ENCODE measurements around the gene CDC14A. TPM values are rescaled to one million over a fixed set of nuclear protein-coding genes. Genes with fewer than 3 reads are reported as not detected.

Gene CDC14A
- total RNA-seq, 1 donor from 2014 or later, result 25.5 TPM

DNA sequence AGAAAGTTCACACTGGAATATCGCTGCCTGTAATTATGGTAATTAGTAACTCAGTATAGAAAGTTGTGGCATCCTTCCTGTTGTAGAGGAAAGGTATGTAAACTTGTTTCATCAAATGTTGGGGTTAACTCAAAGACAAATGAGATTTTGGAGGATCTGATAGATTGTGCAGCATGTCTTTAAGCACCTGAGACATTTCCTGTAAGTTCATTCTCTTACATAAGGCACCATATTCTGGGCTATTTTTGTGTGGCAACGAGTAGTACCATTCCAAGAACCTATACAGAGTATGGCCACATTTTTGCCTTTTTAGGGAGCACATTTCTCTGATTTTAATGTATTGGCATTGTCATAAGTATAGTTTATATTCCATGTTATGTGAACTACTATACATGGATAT lies 88.8 kb downstream of the CDC14A start:
- intact Hi-C loops (cut with micrococcal nuclease), result loop anchor here (2.0 to 10.0 kb wide), 5 partner anchors 16 to 794 kb away; partner anchors contain the start of genes S1PR1, SASS6 and TRMT13

DNA sequence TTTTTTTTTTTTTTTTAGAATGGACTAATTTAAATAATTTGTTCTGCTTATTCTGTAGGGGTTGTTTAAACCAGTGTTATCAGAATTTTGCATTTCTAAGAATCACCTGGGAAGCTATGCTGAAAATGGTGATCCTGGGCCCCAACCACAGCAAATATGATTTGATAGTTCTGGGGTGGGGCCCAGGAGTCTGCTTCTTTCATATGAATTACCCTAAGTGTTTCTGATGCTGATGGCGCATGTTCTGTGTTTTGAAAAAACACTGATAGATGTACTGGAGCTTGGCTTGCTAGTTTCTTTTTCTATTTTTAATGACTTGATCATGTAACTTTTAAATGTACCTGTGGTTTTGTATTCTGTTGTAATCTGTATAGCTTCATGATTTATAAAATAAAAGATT lies 89.3 kb downstream of the CDC14A start:
- intact Hi-C loops (cut with micrococcal nuclease), result loop anchor here (2.0 to 10.0 kb wide), 5 partner anchors 17 to 793 kb away; partner anchors contain the start of genes S1PR1, SASS6 and TRMT13

DNA sequence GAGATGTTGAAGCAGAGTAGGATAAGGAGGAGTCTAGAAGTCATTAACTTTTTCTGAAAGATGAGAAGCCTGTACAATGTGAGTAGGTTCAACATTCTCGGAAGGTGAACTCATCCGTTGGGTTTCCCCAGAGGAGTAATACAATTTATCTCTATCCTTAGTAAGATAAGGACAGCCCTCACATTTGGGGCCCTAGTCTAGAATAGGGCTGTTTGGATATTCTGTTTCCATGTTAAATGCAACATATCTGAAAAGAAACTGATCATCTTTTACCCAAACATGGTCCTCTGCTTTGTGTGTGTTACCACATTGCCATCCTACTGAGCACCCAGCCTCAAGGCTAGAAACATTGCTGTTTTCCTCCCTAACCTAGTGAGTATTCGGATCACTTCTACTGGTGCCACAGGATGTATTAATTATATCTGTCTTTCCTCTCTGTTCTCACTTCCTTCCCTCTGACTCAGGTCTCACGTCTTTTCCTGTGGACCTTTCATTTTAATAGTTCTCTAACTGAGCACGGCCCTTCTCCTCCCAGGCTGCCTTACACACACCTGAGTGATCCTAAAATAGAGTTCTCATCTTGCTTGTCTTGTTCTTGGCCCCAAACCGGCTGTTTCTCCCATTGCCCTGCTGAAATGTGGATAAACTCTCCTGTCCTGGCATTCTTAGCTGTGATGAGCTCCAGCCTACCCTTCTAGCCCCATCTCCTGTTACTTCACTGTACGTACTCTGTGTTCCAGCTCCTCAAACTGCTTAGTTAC lies 91.7 kb downstream of the CDC14A start:
- intact Hi-C loops (cut with micrococcal nuclease), result loop anchor here (1.0 to 10.0 kb wide), 5 partner anchors 8 to 791 kb away; partner anchors contain the start of genes S1PR1, SASS6 and TRMT13

DNA sequence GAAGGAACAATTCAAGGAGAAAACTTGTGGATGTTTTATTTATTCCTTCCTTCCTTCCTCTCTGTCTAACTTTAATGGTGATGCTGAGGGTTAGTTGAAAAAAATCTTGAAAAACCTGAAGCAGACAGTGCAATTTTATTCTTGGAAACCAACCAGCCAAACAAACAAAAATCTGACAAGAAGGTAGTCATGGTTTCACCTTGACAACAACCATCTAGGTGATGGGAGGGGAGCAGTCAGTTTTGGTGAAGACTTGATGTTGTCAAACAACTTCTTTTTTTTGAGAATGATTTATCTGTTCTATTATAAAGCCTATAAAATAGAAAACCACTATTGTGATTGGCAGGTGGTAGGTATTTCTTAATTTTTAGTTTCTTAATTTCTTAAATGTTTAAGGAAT lies 93.3 kb downstream of the CDC14A start:
- intact Hi-C loops (cut with micrococcal nuclease), result loop anchor here (10.0 kb wide), 2 partner anchors 689 to 789 kb away; partner anchors contain the start of gene S1PR1

DNA sequence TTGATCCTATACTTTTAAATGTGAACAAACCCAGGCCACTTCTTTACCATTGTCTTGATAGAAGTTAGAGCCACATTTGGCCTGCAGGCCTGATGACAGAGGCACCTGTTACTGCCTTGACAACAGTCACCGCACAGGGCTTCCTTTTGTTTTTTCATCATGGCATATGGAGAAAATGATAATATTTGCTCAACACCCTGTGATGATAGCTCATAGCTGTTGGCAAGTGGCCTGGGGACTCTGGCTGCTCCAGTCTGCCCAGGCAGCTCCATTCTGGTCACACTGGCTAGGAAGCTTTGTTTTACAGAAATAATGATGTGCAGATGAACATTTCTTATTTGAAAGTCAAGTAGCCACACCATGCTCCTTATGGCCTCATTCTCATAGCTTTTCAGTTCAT lies 96.1 kb downstream of the CDC14A start:
- intact Hi-C loops (cut with micrococcal nuclease), result loop anchor here (10.0 kb wide), 2 partner anchors 686 to 786 kb away; partner anchors contain the start of gene S1PR1

DNA sequence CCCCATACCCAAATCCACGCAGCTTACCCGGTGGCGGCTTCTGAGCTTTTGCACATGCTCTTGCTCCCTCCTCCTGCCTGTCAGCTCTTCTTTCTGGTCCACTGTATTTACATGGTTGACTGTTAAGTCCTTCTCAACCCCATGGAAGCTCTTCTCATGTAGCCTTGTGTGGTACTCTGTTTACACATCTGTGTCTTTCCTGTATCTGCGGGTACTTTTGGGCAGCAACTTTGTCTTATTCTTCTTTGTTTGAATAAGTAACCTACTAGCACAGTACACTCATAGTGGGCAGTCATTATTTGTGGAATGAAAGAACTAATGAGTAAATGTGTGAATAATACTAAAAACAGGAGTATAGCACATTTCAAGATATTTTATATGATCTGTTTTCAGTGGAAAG lies 97.2 kb downstream of the CDC14A start:
- intact Hi-C loops (cut with micrococcal nuclease), result loop anchor here (10.0 kb wide), 2 partner anchors 685 to 785 kb away; partner anchors contain the start of gene S1PR1

DNA sequence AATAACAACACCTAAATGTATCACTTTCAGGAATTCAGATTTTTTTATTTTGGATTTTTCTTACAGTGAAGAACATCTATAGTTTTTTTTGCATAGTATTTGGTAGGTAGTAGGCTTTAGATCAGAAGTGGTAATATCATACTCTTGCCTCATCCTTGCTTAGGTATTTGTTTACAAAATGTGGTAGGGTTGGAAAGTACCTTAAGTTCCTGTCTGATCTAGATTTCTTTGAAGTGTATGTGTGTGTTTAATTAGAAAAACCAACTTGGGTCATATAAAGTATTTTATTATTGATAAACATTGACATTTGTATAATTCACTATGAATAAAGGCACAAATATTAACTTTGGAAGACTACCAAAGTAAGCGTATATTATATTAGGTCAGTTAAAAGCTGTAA lies 100.3 kb downstream of the CDC14A start:
- intact Hi-C loops (cut with micrococcal nuclease), result loop anchor here (1.0 to 10.0 kb wide), 4 partner anchors 8 to 442 kb away; partner anchors contain the start of genes CDC14A, EXTL2 and SLC30A7

DNA sequence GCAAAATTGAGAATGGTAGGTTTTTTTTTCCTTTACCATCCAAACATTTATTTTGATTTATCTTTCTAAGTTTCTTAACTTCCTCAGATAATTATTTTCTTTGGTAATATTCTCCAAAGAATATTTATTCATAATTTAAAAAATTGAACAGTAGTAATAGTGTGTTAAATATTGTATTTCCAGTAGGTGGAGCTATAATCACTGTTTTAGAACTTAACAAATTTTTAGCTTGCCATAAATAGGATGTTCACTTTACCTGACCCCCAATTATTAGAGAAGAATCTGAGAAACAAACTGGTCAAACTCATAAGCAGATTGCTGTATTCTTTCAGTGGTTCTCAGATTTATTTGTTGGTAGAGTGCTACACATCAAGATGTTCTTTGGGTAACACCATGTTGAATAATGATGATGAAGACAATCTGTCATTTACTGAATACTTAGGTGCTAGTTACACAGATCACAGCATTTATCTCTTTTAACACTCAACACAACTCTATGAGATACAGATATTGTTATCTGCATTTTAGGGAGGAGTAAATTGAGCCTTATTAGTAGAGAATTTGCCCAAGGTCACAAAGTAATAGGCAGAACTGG lies 103.3 kb downstream of the CDC14A start:
- intact Hi-C loops (cut with micrococcal nuclease), result loop anchor here (5.0 to 10.0 kb wide), 3 partner anchors 208 to 483 kb away; partner anchors contain the start of genes DBT, EXTL2 and SLC30A7

DNA sequence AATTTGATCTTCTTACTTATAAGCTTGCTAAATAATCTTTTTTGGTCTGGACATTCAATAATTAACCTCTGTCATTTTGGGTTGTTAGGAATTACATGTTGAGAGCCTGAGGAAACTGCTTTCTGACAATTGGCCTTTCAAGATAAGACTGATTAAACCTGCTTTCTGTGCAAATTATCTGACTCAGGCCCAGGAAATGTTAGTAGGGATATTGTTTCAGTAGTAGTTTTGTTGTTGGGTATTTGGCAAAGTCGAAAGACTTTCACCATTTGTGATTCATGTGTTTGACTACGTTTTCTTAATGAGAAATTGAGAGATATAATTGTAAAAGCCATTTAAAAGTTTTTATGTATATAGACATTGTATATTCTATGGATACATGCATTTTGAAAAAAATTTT lies 104.6 kb downstream of the CDC14A start:
- intact Hi-C loops (cut with micrococcal nuclease), result loop anchor here (5.0 to 10.0 kb wide), 3 partner anchors 210 to 485 kb away; partner anchors contain the start of genes DBT, EXTL2 and SLC30A7

DNA sequence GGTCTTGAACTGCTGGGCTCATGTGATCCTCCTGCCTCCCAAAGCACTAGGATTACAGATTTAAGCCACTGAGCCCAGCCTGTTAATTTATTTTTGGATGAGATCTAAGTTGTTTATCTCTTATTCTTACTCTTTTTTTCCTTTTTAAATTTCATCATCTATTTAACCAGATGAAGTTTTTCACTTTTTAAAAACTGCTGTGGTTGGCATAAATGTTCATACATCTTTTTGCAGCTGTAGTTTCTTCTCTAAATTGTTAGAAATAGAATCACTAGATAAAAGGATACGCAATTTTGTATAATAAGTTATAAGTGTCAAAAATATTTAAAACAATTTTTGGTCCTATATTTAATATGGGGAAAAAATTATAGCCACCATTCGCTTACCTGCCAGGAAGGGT lies 105.4 kb downstream of the CDC14A start:
- intact Hi-C loops (cut with micrococcal nuclease), result loop anchor here (1.0 to 10.0 kb wide), 5 partner anchors 191 to 485 kb away; partner anchors contain the start of genes DBT, EXTL2, RTCA and SLC30A7

DNA sequence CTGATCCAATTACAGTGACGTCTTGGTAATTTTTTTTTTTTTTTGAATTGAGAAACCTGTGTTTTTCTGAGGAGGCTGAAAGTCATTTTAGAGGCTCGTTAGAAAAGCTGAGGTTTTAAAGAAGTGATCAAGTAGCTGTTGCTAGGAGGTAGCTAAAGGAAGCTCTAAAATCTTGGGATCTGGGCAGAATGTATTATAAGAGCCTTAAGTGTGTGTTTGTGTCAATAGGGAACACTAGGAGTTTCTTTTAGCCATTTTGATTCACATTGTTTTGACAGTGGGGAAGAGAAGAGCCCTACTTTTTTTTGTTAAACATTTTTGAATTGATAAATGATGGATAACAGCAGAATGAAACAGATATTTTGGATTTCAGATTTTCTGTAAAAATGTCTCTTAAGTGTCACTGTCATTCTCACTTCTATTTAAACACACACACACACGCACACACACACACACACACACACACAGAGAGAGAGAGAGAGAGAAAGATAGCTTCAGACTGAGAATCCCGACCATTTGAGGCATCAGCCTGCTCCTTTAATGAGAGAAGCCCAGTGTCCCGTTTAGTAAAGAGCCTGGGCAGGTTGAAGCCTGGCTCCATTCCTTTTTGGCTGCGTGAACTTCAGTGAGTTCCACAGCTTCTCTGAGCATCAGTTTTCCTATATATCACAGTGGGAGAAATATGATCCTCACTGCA lies 106.5 kb downstream of the CDC14A start:
- intact Hi-C loops (cut with micrococcal nuclease), result loop anchor here (1.0 to 10.0 kb wide), 9 partner anchors 107 to 651 kb away; partner anchors contain the start of genes CDC14A, DBT, EXTL2 and RTCA

DNA sequence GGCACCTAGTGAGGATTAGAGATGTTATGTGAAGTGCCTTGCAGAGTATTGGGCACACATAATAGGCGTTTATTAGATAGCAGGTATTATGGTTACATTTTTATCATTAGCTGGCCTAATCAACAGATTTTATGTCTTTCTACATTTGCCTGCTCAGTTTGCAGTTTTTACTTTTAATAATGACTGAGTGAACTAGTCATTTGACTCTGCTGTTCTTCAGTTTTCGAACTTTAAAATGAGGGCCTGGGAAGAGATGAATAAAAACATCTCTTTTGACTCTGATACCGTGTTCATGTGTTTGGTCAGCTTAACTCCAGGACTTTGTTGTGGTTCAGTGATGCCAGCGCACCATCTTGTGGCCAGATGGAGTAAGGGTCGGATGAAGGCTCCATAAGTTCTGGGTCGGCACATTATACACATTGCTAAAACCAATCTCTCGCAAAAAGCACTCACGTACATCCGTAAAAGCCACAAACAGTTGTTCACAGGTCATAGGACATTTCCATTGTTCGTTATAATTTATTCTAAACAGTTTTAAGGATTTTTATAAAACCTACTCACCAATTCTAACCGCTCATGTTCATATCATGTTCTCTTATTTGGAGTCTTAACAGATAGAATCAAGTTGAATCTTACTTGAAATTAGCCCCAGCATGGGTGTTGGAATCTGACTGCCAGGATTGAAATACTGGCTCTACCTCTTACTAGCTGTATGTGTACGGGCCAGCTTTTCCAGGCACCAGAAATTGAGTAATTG lies 107.2 kb downstream of the CDC14A start:
- intact Hi-C loops (cut with micrococcal nuclease), result loop anchor here (1.0 to 10.0 kb wide), 9 partner anchors 83 to 651 kb away; partner anchors contain the start of genes CDC14A, DBT, EXTL2 and SASS6

DNA sequence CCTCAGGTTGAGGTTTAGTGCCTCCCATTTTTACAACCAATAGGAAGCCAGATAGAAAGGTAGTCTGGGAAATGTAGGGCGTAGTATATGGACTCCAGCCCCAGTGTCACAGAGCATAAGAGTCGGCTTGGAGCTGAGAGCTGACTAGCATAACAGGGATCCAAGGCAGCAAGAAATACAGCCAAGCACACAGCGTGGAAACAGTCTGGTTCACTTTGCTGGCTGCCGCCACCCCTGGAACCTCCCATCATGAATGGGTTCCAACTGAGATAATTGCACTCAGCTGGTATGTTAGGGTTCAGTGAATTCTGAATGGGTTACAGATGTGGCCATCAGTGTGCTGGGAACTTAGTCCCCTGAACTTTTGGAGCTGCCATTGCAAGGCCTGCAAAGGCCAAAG lies 108.9 kb downstream of the CDC14A start:
- intact Hi-C loops (cut with micrococcal nuclease), result loop anchor here (5.0 kb wide), 1 partner anchor 81 kb away; no protein-coding TSS in a partner anchor

DNA sequence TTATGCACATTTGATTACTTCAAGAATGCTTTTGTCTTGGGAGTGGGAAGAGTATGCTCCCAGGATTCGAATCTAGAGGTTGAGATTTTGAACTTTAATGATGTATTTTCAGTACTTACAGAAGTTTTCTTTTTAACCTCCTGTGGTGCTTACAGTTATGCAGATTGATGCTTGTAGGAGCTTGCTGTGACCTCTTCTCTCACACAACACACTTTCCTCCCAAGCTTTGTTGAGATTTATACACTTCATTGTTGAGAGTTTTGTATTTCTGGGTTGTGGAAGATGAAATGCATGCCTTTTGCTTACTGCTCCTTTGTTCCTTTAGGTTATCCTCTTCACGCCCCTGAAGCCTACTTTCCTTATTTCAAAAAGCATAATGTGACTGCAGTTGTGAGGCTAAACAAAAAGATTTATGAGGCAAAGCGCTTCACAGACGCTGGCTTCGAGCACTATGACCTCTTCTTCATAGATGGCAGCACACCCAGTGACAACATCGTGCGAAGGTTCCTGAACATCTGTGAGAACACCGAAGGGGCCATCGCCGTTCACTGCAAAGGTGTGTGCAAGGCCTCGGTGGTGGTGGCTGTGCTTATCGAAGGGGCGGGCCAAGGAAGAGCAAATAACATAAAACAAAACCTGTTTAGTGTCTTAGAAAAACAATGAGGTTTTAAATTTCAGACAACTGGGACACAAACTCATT lies 110.2 kb downstream of the CDC14A start:
- intact Hi-C loops (cut with micrococcal nuclease), result loop anchor here (1.0 to 5.0 kb wide), 2 partner anchors 80 to 406 kb away; no protein-coding TSS in a partner anchor

DNA sequence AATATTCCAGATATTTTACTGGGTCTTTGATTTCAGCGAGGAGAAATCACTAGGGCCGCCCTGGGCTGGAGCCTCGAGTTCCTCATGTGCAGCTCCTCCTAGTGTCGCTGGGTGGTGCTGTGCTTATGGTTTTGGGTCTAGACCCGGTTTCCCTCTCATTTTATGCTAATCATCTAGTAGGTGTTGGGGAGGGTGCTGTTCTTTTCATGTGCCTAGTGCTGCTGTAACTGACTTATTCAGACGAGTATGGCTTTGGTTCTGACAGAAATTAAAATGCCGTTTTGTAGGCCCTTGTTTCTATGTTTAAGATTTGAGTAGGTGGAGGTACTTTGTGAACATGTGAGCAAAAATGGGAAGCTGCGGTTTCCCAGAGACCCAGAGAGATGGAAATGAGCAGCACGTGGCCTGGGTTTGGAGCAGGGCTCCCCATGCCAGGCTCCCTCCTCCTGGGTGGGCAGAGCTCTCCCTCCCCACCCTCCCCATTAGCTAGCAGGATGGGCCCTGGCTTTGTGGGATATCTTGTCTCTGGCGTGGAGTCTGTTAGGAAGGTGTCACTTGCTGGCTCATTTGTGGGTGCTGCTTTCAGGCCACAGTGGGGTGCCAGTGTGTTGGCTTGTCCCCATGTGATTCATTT lies 111.6 kb downstream of the CDC14A start:
- intact Hi-C loops (cut with micrococcal nuclease), result loop anchor here (1.0 to 5.0 kb wide), 2 partner anchors 78 to 404 kb away; no protein-coding TSS in a partner anchor

DNA sequence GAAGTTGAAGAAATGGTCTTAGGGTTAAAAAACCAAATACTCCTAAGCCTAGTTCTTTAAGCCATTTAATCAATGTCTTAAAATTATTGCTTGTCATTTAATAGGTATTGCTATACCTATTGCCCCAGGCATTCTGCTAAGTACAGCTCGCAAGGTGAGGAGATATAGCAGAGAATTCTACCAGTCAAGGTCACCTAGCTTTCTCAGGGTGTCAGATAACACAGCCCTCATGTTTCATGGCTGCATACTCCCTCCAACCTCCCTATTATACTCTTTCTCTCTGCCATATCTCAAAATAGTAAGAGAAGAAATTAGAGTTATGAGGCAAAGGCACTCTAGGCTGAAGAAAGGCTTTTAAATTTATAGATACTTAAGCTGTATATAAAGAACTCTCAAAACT lies 117.3 kb downstream of the CDC14A start:
- intact Hi-C loops (cut with micrococcal nuclease), result no loop called here

DNA sequence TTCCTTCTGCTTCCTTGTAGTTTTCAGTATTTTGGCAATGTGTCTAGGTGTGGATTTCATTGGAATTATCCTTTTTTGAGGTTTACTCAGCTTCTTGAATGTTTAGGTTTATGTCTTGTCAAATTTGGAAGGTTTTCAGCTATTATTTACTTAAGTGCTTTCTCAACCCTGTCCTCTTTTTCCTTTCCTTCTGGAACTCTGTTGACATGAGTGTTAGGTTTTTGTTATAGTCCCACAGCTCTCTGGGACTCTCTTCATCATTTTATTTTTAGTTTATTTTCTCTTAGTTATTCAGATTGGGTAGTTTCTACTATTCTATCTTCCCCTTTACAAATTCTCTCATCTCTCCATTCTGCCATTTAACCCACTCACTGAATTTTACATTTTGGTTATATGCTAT lies 122.5 kb downstream of the CDC14A start:
- intact Hi-C loops (cut with micrococcal nuclease), result no loop called here

DNA sequence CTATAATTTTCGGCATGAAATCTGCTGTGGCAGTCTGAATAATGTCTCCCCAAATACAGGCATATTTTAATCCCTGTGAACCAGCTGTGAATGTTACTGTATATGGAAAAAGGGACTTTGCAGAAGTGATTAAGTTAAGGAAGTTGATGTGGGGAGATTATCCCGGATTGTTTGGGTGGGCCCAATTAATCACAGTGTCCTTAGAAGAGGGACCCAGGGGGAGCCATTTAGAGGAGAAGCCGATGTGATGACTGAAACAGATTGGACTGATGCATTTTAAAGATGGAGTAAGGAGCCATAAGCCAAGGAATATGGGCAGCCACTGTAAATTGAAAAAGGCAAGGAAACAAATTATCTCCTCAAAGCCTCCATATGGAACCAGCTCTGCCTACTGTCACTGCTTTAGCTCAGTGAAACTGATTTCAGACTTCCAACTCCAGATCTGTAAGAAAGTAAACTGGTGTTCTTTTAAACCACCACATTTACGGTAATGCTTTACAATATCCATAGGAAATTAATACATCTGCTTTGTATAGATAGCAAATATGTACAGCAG lies 124.5 kb downstream of the CDC14A start:
- intact Hi-C loops (cut with micrococcal nuclease), result no loop called here

DNA sequence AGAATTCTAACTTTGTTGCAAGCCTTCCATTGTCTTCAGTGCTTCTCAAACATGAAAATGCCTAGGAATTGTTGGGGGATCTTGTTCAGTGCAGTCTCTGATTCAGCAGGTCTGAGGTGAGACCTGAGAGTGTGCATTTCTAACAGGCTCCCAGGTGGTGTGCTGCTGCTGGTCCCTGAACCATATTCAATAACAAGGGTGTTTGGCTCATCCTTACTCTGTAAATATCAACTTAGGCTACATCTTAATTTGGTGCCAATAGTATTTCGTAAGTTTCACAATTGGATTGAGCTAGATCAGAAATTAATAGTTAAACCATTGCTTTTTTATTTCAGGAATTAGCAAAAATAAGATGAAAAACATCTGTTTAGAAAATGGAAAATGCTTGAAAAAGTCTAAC lies 126.5 kb downstream of the CDC14A start:
- intact Hi-C loops (cut with micrococcal nuclease), result no loop called here
